Left ventricle myocardium inferior (tissue), 1 donor: ENCODE data around the gene CTCF. TPM values are rescaled to one million over a fixed set of nuclear protein-coding genes. Genes with fewer than 3 reads are reported as not detected.

Experiments
- DNase-seq: peaks from one replicate; pipeline ENCODE4 v3.0.0-alpha.2; 2020
- H3K27ac ChIP-seq: fragments of 200-600 bp; replicated peaks from 2 replicates; pipeline ENCODE4 v1.8.0; 2021
- H3K27me3 ChIP-seq: fragments of 200-600 bp; 2 replicates; pipeline ENCODE4 v1.8.0; 2021; ENCODE audit warnings: low read depth
- H3K36me3 ChIP-seq: fragments of 200-600 bp; 2 replicates; pipeline ENCODE4 v1.8.0; 2021
- H3K4me1 ChIP-seq: fragments of 200-600 bp; 2 replicates; pipeline ENCODE4 v1.8.0; 2021
- H3K4me3 ChIP-seq: fragments of 200-600 bp; 2 replicates; pipeline ENCODE4 v1.8.0; 2021; ENCODE audit warnings: mild to moderate bottlenecking, moderate library complexity
- H3K9me3 ChIP-seq: fragments of 200-600 bp; replicated peaks from 2 replicates; pipeline ENCODE4 v1.8.0; 2021
- CTCF ChIP-seq: fragments of 200-600 bp; IDR thresholded peaks from 2 replicates; pipeline ENCODE4 v1.8.0; 2021; ENCODE audit warnings: antibody characterized with exemption, mild to moderate bottlenecking, borderline replicate concordance
- intact Hi-C: fragments of 100-400 bp; cut with micrococcal nuclease; formaldehyde crosslinking; loops from one replicate; pipeline ENCODE4 v1.11.0; 2022
- total RNA-seq: library from RNA; stranded (reverse); fragmentation: NEBNext Ultra II Directional; extraction: Animal tissue kit (Norgen Biotek cat#: 25700); gene quantifications from one replicate; pipeline ENCODE4 v1.2.1, GENCODE V29; 2021
- donor health status: DM: no; HTN: yes; CAD: no; lungs with severe emphysema.

CTCF gene
- total RNA-seq, 1 donor from 2014 or later: 26.1 TPM

GRCh38 chr16:67571981-67572431, 9.7 kb downstream of the CTCF start:
- no peak for TF ChIP-seq CTCF
- Histone ChIP-seq H3K27me3 (no peaks in the 10 kb centered on the region), H3K27ac (no peak overlapping the region), H3K36me3 (peaks cover 44% of the 10 kb centered on the region), H3K4me1 (peaks cover 7% of the 10 kb centered on the region), H3K4me3 (no peak overlapping the region), H3K9me3 (no peaks in the 10 kb centered on the region)
- intact Hi-C loops: loop anchor here (10.0 kb wide), 1 partner anchor 63 kb away; no protein-coding TSS in a partner anchor
- no peak for DNase-seq

- no peak for TF ChIP-seq CTCF
- Histone ChIP-seq H3K9me3 (no peaks in the 10 kb centered on the region), H3K27ac (no peak overlapping the region), H3K4me3 (no peak overlapping the region), H3K27me3 (no peaks in the 10 kb centered on the region), H3K36me3 (peaks cover 13% of the 10 kb centered on the region), H3K4me1 (no peaks in the 10 kb centered on the region)
- DNase-seq: no peak
- intact Hi-C loops: loop anchor here (10.0 kb wide), 1 partner anchor 55 kb away; no protein-coding TSS in a partner anchor
Observed at GRCh38 chr16:67579686-67580085, 17.4 kb downstream of the CTCF start.

- H3K36me3 ChIP-seq: peaks cover 7% of the 10 kb centered on the region
- H3K4me3 ChIP-seq: no peak overlapping the region
- H3K27me3 ChIP-seq: no peaks in the 10 kb centered on the region
- H3K9me3 ChIP-seq: no peaks in the 10 kb centered on the region
- no peaks in the 10 kb centered on the region for H3K4me1 ChIP-seq
- H3K27ac ChIP-seq: no peak overlapping the region
- no peak for DNase-seq
- intact Hi-C loops: no loop called here
- no peak for TF ChIP-seq CTCF
Observed at GRCh38 chr16:67580202-67580601, 17.9 kb downstream of the CTCF start.

GRCh38 chr16:67593288-67593687, 31.0 kb downstream of the CTCF start:
- no peak for TF ChIP-seq CTCF
- no peak overlapping the region for H3K4me3 ChIP-seq

GRCh38 chr16:67593701-67594100, 31.4 kb downstream of the CTCF start:
- no peak overlapping the region for H3K27ac ChIP-seq
- no peaks in the 10 kb centered on the region for H3K9me3 ChIP-seq
- no peaks in the 10 kb centered on the region for H3K27me3 ChIP-seq
- no peak overlapping the region for H3K4me3 ChIP-seq
- DNase-seq: no peak
- H3K36me3 ChIP-seq: peaks cover 3% of the 10 kb centered on the region
- intact Hi-C loops: no loop called here
- no peak for TF ChIP-seq CTCF
- H3K4me1 ChIP-seq: peaks cover 26% of the 10 kb centered on the region

More at GRCh38 chr16:67593288-67593687, 31.0 kb downstream of the CTCF start:
- intact Hi-C loops: no loop called here
- Histone ChIP-seq H3K27me3 (no peaks in the 10 kb centered on the region), H3K4me1 (peaks cover 22% of the 10 kb centered on the region), H3K9me3 (no peaks in the 10 kb centered on the region), H3K36me3 (peaks cover 3% of the 10 kb centered on the region), H3K27ac (no peak overlapping the region)
- DNase-seq: no peak
